B cell (primary cell): ENCODE data around the gene TYRP1. TPM values are rescaled to one million over a fixed set of nuclear protein-coding genes. Genes with fewer than 3 reads are reported as not detected.

ENCODE experiments used
- ATAC-seq: fragments of 200-7000 bp; cut with Tn5 transposase; one replicate; pipeline ENCODE4 v1.10.0; 2021; ENCODE audit warnings: low read depth, mild to moderate bottlenecking, moderate number of reproducible peaks, moderate library complexity
- CTCF ChIA-PET: fragments of 350-600 bp; sonication (Branson Sonifier 250); formaldehyde crosslinking; loops from one replicate; lab custom pipeline; 2021; ENCODE audit warnings: antibody characterized with exemption, inconsistent platforms; lab: Charles Lee
- POLR2A ChIA-PET: fragments of 350-600 bp; sonication (Branson Sonifier 250); formaldehyde crosslinking; loops from one replicate; lab custom pipeline; 2021; ENCODE audit warnings: antibody characterized with exemption; lab: Charles Lee
- DNase-seq: peaks from one replicate; pipeline ENCODE4 v3.0.0; 2013
- H2AFZ ChIP-seq: 2 replicates; pipeline ENCODE4 v1.6.1; 2012; ENCODE audit warnings: mild to moderate bottlenecking, low read depth, low read length; ENCODE audit not compliant: insufficient read depth, poor library complexity, severe bottlenecking
- H3K27ac ChIP-seq, 2 donors: 1 replicate in 1 of 2; 2 replicates in 1 of 2; pipeline ENCODE4 v1.5.1; 2012 to 2013; ENCODE audit warnings: low read length in 2 of 2, mild to moderate bottlenecking in 2 of 2, moderate library complexity in 1 of 2
- H3K27me3 ChIP-seq, 4 experiments: fragments of 200-600 bp in 1 of 4; sonication (generic) in 1 of 4; replicated peaks in 1 of 4; 1 replicate in 2 of 4; 2 replicates in 2 of 4; pipeline versions ENCODE4 v1.6.1 to v1.7.0; 2013 to 2016; ENCODE audit warnings: low read length in 3 of 4, mild to moderate bottlenecking in 2 of 4, mixed read lengths in 1 of 4, moderate library complexity in 1 of 4; ENCODE audit not compliant: insufficient read depth in 4 of 4, control insufficient read depth in 3 of 4; ENCODE audit errors: control extremely low read depth in 1 of 4
- H3K36me3 ChIP-seq, 2 experiments: replicated peaks in 1 of 2; 1 replicate in 1 of 2; 2 replicates in 1 of 2; pipeline versions ENCODE4 v1.6.1 to v1.7.1; 2013; ENCODE audit warnings: low read length in 1 of 2; ENCODE audit not compliant: insufficient read depth in 2 of 2, control insufficient read depth in 1 of 2; ENCODE audit errors: control extremely low read depth in 1 of 2, extremely low read depth in 1 of 2
- H3K4me1 ChIP-seq, 2 donors: fragments of 200-600 bp in 1 of 2; sonication (generic) in 1 of 2; 1 replicate in 1 of 2; 2 replicates in 1 of 2; pipeline versions ENCODE4 v1.5.1 to v1.6.1; 2013 to 2017; ENCODE audit warnings: low read length in 2 of 2; ENCODE audit not compliant: control insufficient read depth in 2 of 2, insufficient read depth in 2 of 2
- H3K4me2 ChIP-seq: replicated peaks from 2 replicates; pipeline ENCODE3; 2012; ENCODE audit warnings: mild to moderate bottlenecking, low read depth, low read length; ENCODE audit not compliant: poor library complexity, severe bottlenecking
- H3K4me3 ChIP-seq, 5 experiments: fragments of 200-600 bp in 1 of 5; sonication (generic) in 1 of 5; 1 replicate in 3 of 5; 2 replicates in 2 of 5; pipeline versions ENCODE4 v1.5.1 to v1.7.0; 2011 to 2016; ENCODE audit warnings: low read length in 4 of 5, mild to moderate bottlenecking in 4 of 5, low read depth in 2 of 5, control low read depth in 1 of 5, moderate library complexity in 1 of 5; ENCODE audit not compliant: insufficient read depth in 1 of 5; ENCODE audit errors: control extremely low read depth in 1 of 5, extremely low read depth in 1 of 5
- H3K79me2 ChIP-seq: fragments of 200-600 bp; sonication (generic); one replicate; pipeline ENCODE4 v1.6.0; 2016; ENCODE audit warnings: low read length; ENCODE audit not compliant: control insufficient read depth, insufficient read depth
- H3K9ac ChIP-seq: fragments of 200-600 bp; sonication (generic); 2 replicates; pipeline ENCODE4 v1.6.1; 2017; ENCODE audit warnings: mild to moderate bottlenecking, low read length, moderate library complexity
- H3K9me3 ChIP-seq, 3 donors: one replicate each; pipeline versions ENCODE4 v1.6.1 to v1.7.1; 2013; ENCODE audit warnings: low read length in 2 of 3; ENCODE audit not compliant: control insufficient read depth in 2 of 3, insufficient read depth in 1 of 3; ENCODE audit errors: control extremely low read depth in 1 of 3
- H4K20me1 ChIP-seq: 2 replicates; pipeline ENCODE4 v1.6.0; 2012; ENCODE audit warnings: mild to moderate bottlenecking, low read length; ENCODE audit not compliant: insufficient read depth, control insufficient read depth, poor library complexity, severe bottlenecking
- H3K27ac Mint-ChIP-seq: one replicate; pipeline ENCODE4 v1.8.0; 2021; ENCODE audit warnings: mixed read lengths
- H3K27me3 Mint-ChIP-seq: one replicate; pipeline ENCODE4 v1.8.0; 2021; ENCODE audit warnings: mixed read lengths
- H3K4me1 Mint-ChIP-seq: one replicate; pipeline ENCODE4 v1.8.0; 2021; ENCODE audit warnings: mixed read lengths
- H3K4me3 Mint-ChIP-seq: one replicate; pipeline ENCODE4 v1.8.0; 2021; ENCODE audit warnings: mixed read lengths
- H3K9me3 Mint-ChIP-seq: one replicate; pipeline ENCODE4 v1.8.0; 2022; ENCODE audit warnings: mixed read lengths; ENCODE audit not compliant: insufficient read depth
- CTCF ChIP-seq: fragments of 200-600 bp; IDR thresholded peaks from one replicate; pipeline ENCODE4 v1.8.0; 2022; ENCODE audit warnings: antibody characterized with exemption, mild to moderate bottlenecking
- EZH2 ChIP-seq: IDR thresholded peaks from 2 replicates; pipeline ENCODE4 v1.6.1; 2012; ENCODE audit warnings: borderline replicate concordance, low read depth, mild to moderate bottlenecking, moderate library complexity, low read length; ENCODE audit not compliant: insufficient read depth, poor library complexity, severe bottlenecking
- WGBS: methylation state at CpG from one replicate; pipeline ENCODE4 v1.1.5; 2013; ENCODE audit warnings: missing lambda C conversion rate; ENCODE audit not compliant: insufficient coverage; 5-methylcytosine and 5-hydroxymethylcytosine counted together
- intact Hi-C: fragments of 100-400 bp; cut with micrococcal nuclease; formaldehyde crosslinking; loops from one replicate; pipeline ENCODE4 v1.10.0; 2022
- polyA plus RNA-seq: library from polyadenylated mRNA; depleted of rRNA; stranded (reverse); fragments of >200 nt; gene quantifications from 2 replicates; pipeline ENCODE4 v1.2.3, GENCODE V29; 2012
- total RNA-seq, 2 donors: library from RNA; stranded (reverse); fragments of 120-200 nt in 1 of 2; gene quantifications; 1 replicate in 1 of 2; 2 replicates in 1 of 2; pipeline versions ENCODE4 v1.2.3 to v1.2.4, GENCODE V29; 2013 to 2022

TYRP1 gene
- total and polyA plus RNA-seq, 2 donors (not counting 1 experiment from before 2014, with no cell fraction given): not detected

- WGBS: no CpG with 5 or more reads among the region's 1 CpG
- CTCF ChIA-PET: interaction anchor here (0.6 kb wide), 1 partner anchor 310 kb away, joined by 5 read pairs; no protein-coding TSS in a partner anchor
- H3K4me1 Mint-ChIP-seq: no peaks in the 10 kb centered on the region
Measured at GRCh38 chr9:12719431-12719830, 26.2 kb downstream of the TYRP1 start.

GRCh38 chr9:12720551-12720950, 27.4 kb downstream of the TYRP1 start:
- Histone ChIP-seq H4K20me1 (no peaks in the 10 kb centered on the region), H3K4me2 (no peak overlapping the region), H3K79me2 (no peaks in the 10 kb centered on the region), H3K27me3 (no peaks in the 10 kb centered on the region), H3K4me1 (no peaks in the 10 kb centered on the region), H3K36me3 (no peaks in the 10 kb centered on the region), H3K9ac (no peak overlapping the region), H3K9me3 (no peaks in the 10 kb centered on the region), H3K4me3 (no peak overlapping the region), H2AFZ (no peak overlapping the region), H3K27ac (no peak overlapping the region)
- ATAC-seq: no peak
- H3K27me3 Mint-ChIP-seq: no peaks in the 10 kb centered on the region
- DNase-seq: no peak
- POLR2A ChIA-PET: no interaction called here
- no peak overlapping the region for H3K4me3 Mint-ChIP-seq
- H3K9me3 Mint-ChIP-seq: no peaks in the 10 kb centered on the region
- CTCF ChIA-PET: no interaction called here
- 100% methylated on average over 2 of the region's 3 CpGs for WGBS
- H3K27ac Mint-ChIP-seq: no peak overlapping the region
- H3K4me1 Mint-ChIP-seq: no peaks in the 10 kb centered on the region
- TF ChIP-seq EZH2 (no peak), CTCF (no peak)
- intact Hi-C loops: no loop called here

More at GRCh38 chr9:12719431-12719830, 26.2 kb downstream of the TYRP1 start:
- Mint-ChIP-seq H3K27me3 (no peaks in the 10 kb centered on the region), H3K27ac (no peak overlapping the region), H3K9me3 (no peaks in the 10 kb centered on the region), H3K4me3 (no peak overlapping the region)
- H2AFZ ChIP-seq: no peak overlapping the region
- no peaks in the 10 kb centered on the region for H3K79me2 ChIP-seq
- no peak for ATAC-seq
- no peaks in the 10 kb centered on the region for H3K36me3 ChIP-seq
- no peak for DNase-seq
- H3K4me3 ChIP-seq: no peak overlapping the region
- intact Hi-C loops: no loop called here
- H3K9me3 ChIP-seq: no peaks in the 10 kb centered on the region
- POLR2A ChIA-PET: no interaction called here
- no peak overlapping the region for H3K4me2 ChIP-seq
- H3K9ac ChIP-seq: no peak overlapping the region
- no peaks in the 10 kb centered on the region for H4K20me1 ChIP-seq
- no peaks in the 10 kb centered on the region for H3K27me3 ChIP-seq
- no peak for TF ChIP-seq CTCF
- no peak overlapping the region for H3K27ac ChIP-seq
- no peaks in the 10 kb centered on the region for H3K4me1 ChIP-seq
